ENCODE results near the gene SLC7A5. TPM values are rescaled to one million over a fixed set of nuclear protein-coding genes. Genes with fewer than 3 reads are reported as not detected.
A peak's percentile ranks its signal among the peaks of the same experiment; 100 is the strongest.
"Not testable (repeated sequence)": the region's sequence is repeated elsewhere in the genome, so short reads cannot be mapped to it uniquely, and the experiment has no call there.

Gene SLC7A5
- total RNA-seq, 1 donor from 2014 or later, result 22.8 TPM

- intact Hi-C loops (cut with DNase I), result no loop called here
- DNase-seq (ENCODE audit: extremely low spot score in 2 of 2), result no peak
These were observed 8.7 kb upstream of the SLC7A5 start for GRCh38 chr16:87877942-87878507.

GRCh38 chr16:87874639-87875427 is 5.5 kb upstream of the SLC7A5 start:
- intact Hi-C loops (cut with DNase I), result no loop called here
- Histone ChIP-seq H3K9me3 (no peaks in the 10 kb centered on the region), H3K36me3 (no peaks in the 10 kb centered on the region), H3K4me1 (no peaks in the 10 kb centered on the region), H3K4me3 (no peak overlapping the region), H3K27me3 (no peaks in the 10 kb centered on the region), H3K27ac (no peak overlapping the region)
- TF ChIP-seq POLR2AphosphoS5 (IDR thresholded peaks at IDR 0.05; ENCODE audit: insufficient read depth in 1 of 2, low read depth in 1 of 2) (no peak), POLR2A (IDR thresholded peaks at IDR 0.05) (no peak)
- TF ChIP-seq, protein P1, sequence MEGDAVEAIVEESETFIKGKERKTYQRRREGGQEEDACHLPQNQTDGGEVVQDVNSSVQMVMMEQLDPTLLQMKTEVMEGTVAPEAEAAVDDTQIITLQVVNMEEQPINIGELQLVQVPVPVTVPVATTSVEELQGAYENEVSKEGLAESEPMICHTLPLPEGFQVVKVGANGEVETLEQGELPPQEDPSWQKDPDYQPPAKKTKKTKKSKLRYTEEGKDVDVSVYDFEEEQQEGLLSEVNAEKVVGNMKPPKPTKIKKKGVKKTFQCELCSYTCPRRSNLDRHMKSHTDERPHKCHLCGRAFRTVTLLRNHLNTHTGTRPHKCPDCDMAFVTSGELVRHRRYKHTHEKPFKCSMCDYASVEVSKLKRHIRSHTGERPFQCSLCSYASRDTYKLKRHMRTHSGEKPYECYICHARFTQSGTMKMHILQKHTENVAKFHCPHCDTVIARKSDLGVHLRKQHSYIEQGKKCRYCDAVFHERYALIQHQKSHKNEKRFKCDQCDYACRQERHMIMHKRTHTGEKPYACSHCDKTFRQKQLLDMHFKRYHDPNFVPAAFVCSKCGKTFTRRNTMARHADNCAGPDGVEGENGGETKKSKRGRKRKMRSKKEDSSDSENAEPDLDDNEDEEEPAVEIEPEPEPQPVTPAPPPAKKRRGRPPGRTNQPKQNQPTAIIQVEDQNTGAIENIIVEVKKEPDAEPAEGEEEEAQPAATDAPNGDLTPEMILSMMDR (IDR thresholded peaks at IDR 0.05), result no peak
- DNase-seq (ENCODE audit: extremely low spot score in 2 of 2), result no peak

More at GRCh38 chr16:87877942-87878507, 8.7 kb upstream of the SLC7A5 start:
- no peaks in the 10 kb centered on the region for H3K27me3 ChIP-seq
- no peak for TF ChIP-seq POLR2AphosphoS5 (IDR thresholded peaks at IDR 0.05; ENCODE audit: insufficient read depth in 1 of 2, low read depth in 1 of 2)
- TF ChIP-seq POLR2A (IDR thresholded peaks at IDR 0.05), result no peak
- TF ChIP-seq, protein P1 (IDR thresholded peaks at IDR 0.05), result no peak
- no peaks in the 10 kb centered on the region for H3K4me1 ChIP-seq
- no peaks in the 10 kb centered on the region for H3K9me3 ChIP-seq
- H3K36me3 ChIP-seq, result no peaks in the 10 kb centered on the region
- no peak overlapping the region for H3K27ac ChIP-seq
- H3K4me3 ChIP-seq, result no peak overlapping the region

GRCh38 chr16:87870418-87871291 is 1.3 kb upstream of the SLC7A5 start:
- peak overlapping the region; percentile 26 for H3K27ac ChIP-seq
- H3K36me3 ChIP-seq; DNase-seq (ENCODE audit: extremely low spot score in 2 of 2); H3K4me1 ChIP-seq; H3K4me3 ChIP-seq; H3K9me3 ChIP-seq; H3K27me3 ChIP-seq: not testable (repeated sequence)
- intact Hi-C loops (cut with DNase I), result loop anchor here (2.0 kb wide), 1 partner anchor 92 kb away; no protein-coding TSS in a partner anchor

GRCh38 chr16:87869879-87870417 is 641 bp upstream of the SLC7A5 start:
- H3K4me1 ChIP-seq, result peaks cover 11% of the 10 kb centered on the region
- not testable (repeated sequence) for H3K27me3 ChIP-seq; H3K9me3 ChIP-seq; H3K27ac ChIP-seq; H3K4me3 ChIP-seq; DNase-seq (ENCODE audit: extremely low spot score in 2 of 2); H3K36me3 ChIP-seq
- intact Hi-C loops (cut with DNase I), result loop anchor here (2.0 kb wide), 1 partner anchor 91 kb away; no protein-coding TSS in a partner anchor

DNA sequence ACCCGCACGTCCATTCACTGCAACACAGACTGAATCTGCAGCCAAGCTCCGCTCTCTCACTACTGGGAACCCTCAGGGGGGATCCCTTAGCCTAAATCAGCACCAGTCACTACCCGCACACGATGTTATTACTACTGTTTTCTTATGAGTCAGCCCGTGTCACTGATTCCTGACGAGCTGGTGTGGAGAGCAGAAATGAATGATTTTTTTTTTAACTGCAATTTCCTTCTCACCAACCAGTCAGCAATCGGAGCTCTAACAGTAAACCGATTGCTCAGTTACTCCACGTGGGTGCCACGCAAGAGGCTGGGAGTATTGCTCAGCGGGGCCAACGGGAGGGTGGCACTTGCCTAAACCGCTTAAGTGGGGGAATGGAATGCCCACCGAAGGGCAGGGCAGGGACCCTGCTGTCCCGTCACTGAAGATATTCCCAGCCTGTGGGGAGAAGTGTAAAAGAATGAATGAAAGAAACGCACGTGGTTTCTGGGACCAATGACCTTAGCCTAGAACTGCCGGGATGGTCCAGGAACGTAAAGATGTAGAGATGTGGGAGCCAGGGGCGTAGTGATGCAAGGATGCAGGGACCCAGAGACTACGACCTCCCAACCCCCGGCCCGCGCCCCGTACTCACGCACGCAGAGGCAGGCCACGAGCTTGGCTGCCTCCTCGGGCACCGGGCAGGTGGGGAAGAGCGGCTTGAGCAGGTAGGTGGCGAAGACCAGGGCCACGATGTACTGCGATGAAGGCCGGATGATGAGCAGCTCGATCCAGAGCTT is 865 bp downstream of the SLC7A5 start:
- intact Hi-C loops (cut with DNase I); H3K36me3 ChIP-seq; H3K9me3 ChIP-seq; H3K27me3 ChIP-seq; H3K27ac ChIP-seq; DNase-seq (ENCODE audit: extremely low spot score in 2 of 2): not testable (repeated sequence)
- peaks cover 14% of the 10 kb centered on the region for H3K4me1 ChIP-seq
- H3K4me3 ChIP-seq, result peak overlapping the region; percentile 47 to 53
- TF ChIP-seq POLR2AphosphoS5 (IDR thresholded peaks at IDR 0.05; ENCODE audit: insufficient read depth in 1 of 2, low read depth in 1 of 2), result peak in 1 of 2 donors; percentile 26

GRCh38 chr16:87865902-87866555 is 3.3 kb downstream of the SLC7A5 start:
- peaks cover 14% of the 10 kb centered on the region for H3K4me1 ChIP-seq
- H3K4me3 ChIP-seq, result peak overlapping the region in 1 of 2 donors; percentile 53
- H3K27ac ChIP-seq; intact Hi-C loops (cut with DNase I); H3K36me3 ChIP-seq; DNase-seq (ENCODE audit: extremely low spot score in 2 of 2); H3K27me3 ChIP-seq; H3K9me3 ChIP-seq: not testable (repeated sequence)
